Transverse colon (tissue), 4 donors: ENCODE results near the gene RAP1GAP2. TPM values are rescaled to one million over a fixed set of nuclear protein-coding genes. Genes with fewer than 3 reads are reported as not detected.

ENCODE experiments used
- DNase-seq: peaks from one replicate; pipeline ENCODE4 v3.0.0-alpha.2; 2019
- H3K27ac ChIP-seq, 4 donors: fragments of 200-600 bp; sonication (generic); 2 replicates each; pipeline ENCODE4 v1.5.1; 2016 to 2018; ENCODE audit warnings: inconsistent platforms in 4 of 4
- H3K27me3 ChIP-seq: fragments of 200-600 bp; sonication (generic); 2 replicates; pipeline ENCODE4 v1.5.1; 2017; ENCODE audit warnings: inconsistent platforms
- H3K36me3 ChIP-seq, 4 donors: fragments of 200-600 bp; sonication (generic); 2 replicates each; pipeline ENCODE4 v1.5.1; 2017 to 2019; ENCODE audit warnings: inconsistent platforms in 4 of 4
- H3K4me1 ChIP-seq, 4 donors: fragments of 200-600 bp; sonication (generic); 2 replicates each; pipeline ENCODE4 v1.5.1; 2017 to 2020; ENCODE audit warnings: inconsistent platforms in 4 of 4
- H3K4me3 ChIP-seq, 4 donors: fragments of 200-600 bp; sonication (generic); 1 replicate in 1 of 4; 2 replicates in 3 of 4; pipeline versions ENCODE4 v1.5.1 to v1.6.1; 2017 to 2019; ENCODE audit warnings: inconsistent platforms in 4 of 4
- H3K9me3 ChIP-seq, 2 donors: fragments of 200-600 bp; sonication (generic); 2 replicates each; pipeline ENCODE4 v1.5.1; 2017 to 2019; ENCODE audit warnings: inconsistent platforms in 2 of 2
- CTCF ChIP-seq, 5 experiments: fragments of 200-600 bp in 3 of 5; fragments of 450-650 bp in 2 of 5; sonication (generic) in 3 of 5; IDR thresholded peaks; 1 replicate in 2 of 5; 2 replicates in 3 of 5; pipeline ENCODE4 v1.5.1; 2016 to 2017; ENCODE audit warnings: antibody characterized with exemption in 5 of 5, inconsistent platforms in 3 of 5, mild to moderate bottlenecking in 2 of 5, moderate library complexity in 1 of 5
- EP300 ChIP-seq: sonication (generic); formaldehyde crosslinking; IDR thresholded peaks from one replicate; pipeline ENCODE4 v1.6.1; 2017; ENCODE audit warnings: antibody characterized with exemption, low read depth
- POLR2A ChIP-seq: fragments of 450-650 bp; IDR thresholded peaks from one replicate; pipeline ENCODE4 v1.6.1; 2016; ENCODE audit warnings: antibody characterized with exemption, mild to moderate bottlenecking, moderate library complexity
- POLR2AphosphoS5 ChIP-seq, 3 donors: sonication (generic); formaldehyde crosslinking; IDR thresholded peaks; one replicate each; pipeline ENCODE4 v1.6.1; 2016; ENCODE audit warnings: antibody characterized with exemption in 3 of 3
- WGBS, 2 donors: methylation state at CpG; one replicate each; pipeline ENCODE4 v1.1.5; 2018; ENCODE audit warnings: low coverage in 1 of 2; 5-methylcytosine and 5-hydroxymethylcytosine counted together
- in situ Hi-C, 4 donors: fragments of 200-750 bp; cut with MboI; loops; one replicate each; pipeline versions ENCODE4 v1.15.0 to v1.15.1; 2017; ENCODE audit warnings: low sequenced_read_pairs in 3 of 4, low pct_ligation_motif_present in 1 of 4, low pct_unique_long_range_greater_than_20kb in 1 of 4
- intact Hi-C: fragments of 100-400 bp; cut with DNase I; formaldehyde crosslinking; loops from one replicate; pipeline ENCODE4 v1.15.1; 2023; ENCODE audit warnings: low total_unique reads
- total RNA-seq, 4 donors: library from RNA; depleted of rRNA; stranded (reverse); fragments of >200 nt; gene quantifications; one replicate each; pipeline ENCODE4 v1.1.0, GENCODE V29; 2016

The RAP1GAP2 gene
- total RNA-seq, 4 donors from 2014 or later = 23.0 to 39.6 (median 33.9) TPM

GRCh38 chr17:2881295-2881694 lies 85.1 kb downstream of the RAP1GAP2 start:
- no peak overlapping the region for H3K27ac ChIP-seq
- H3K36me3 ChIP-seq = no peaks in the 10 kb centered on the region
- intact Hi-C loops = no loop called here
- H3K4me1 ChIP-seq = peaks cover 0 to 4% (median 0%) of the 10 kb centered on the region in 4 donors
- no peaks in the 10 kb centered on the region for H3K9me3 ChIP-seq
- H3K4me3 ChIP-seq = no peak overlapping the region
- DNase-seq = no peak
- 91 to 92% methylated on average over 3 to 5 of the region's 5 CpGs for WGBS, 2 donors
- in situ Hi-C loops = no loop called here
- H3K27me3 ChIP-seq = no peaks in the 10 kb centered on the region
- TF ChIP-seq POLR2AphosphoS5 (IDR thresholded peaks at IDR 0.05) = no peak

- intact Hi-C loops = no loop called here
- peaks cover 0 to 4% (median 0%) of the 10 kb centered on the region in 4 donors for H3K4me1 ChIP-seq
- no peaks in the 10 kb centered on the region for H3K36me3 ChIP-seq
- no peak overlapping the region for H3K4me3 ChIP-seq
- in situ Hi-C loops = no loop called here
- no peaks in the 10 kb centered on the region for H3K9me3 ChIP-seq
- no peak for DNase-seq
- H3K27me3 ChIP-seq = no peaks in the 10 kb centered on the region
- WGBS, 2 donors = 60 to 69% methylated on average over 1 to 8 of the region's 10 CpGs
- TF ChIP-seq EP300 = no peak
- no peak for TF ChIP-seq POLR2A
- no peak for TF ChIP-seq CTCF (IDR thresholded peaks at IDR 0.05)
- no peak for TF ChIP-seq POLR2AphosphoS5 (IDR thresholded peaks at IDR 0.05)
- no peak overlapping the region for H3K27ac ChIP-seq
These were observed 87.4 kb downstream of the RAP1GAP2 start for GRCh38 chr17:2883544-2884213.

- Histone ChIP-seq H3K27me3 (no peaks in the 10 kb centered on the region), H3K27ac (no peak overlapping the region), H3K4me1 (peaks cover 0 to 7% (median 2%) of the 10 kb centered on the region in 4 donors), H3K9me3 (no peaks in the 10 kb centered on the region), H3K4me3 (no peak overlapping the region), H3K36me3 (no peaks in the 10 kb centered on the region)
- intact Hi-C loops (no loop called here), in situ Hi-C loops (no loop called here)
- 89% methylated on average over 9 of the region's 9 CpGs; no CpG with 5 or more reads in 1 of the 2 donors for WGBS, 2 donors
- no peak for DNase-seq
- TF ChIP-seq CTCF (IDR thresholded peaks at IDR 0.05) (no peak), POLR2AphosphoS5 (IDR thresholded peaks at IDR 0.05) (no peak), POLR2A (no peak), EP300 (no peak)
These were observed 89.5 kb downstream of the RAP1GAP2 start for GRCh38 chr17:2885733-2886132.

- Histone ChIP-seq H3K27me3 (no peaks in the 10 kb centered on the region), H3K4me3 (no peak overlapping the region), H3K27ac (no peak overlapping the region), H3K4me1 (peaks cover 0 to 25% (median 13%) of the 10 kb centered on the region in 4 donors), H3K9me3 (no peaks in the 10 kb centered on the region), H3K36me3 (no peaks in the 10 kb centered on the region)
- intact Hi-C loops = no loop called here
- 75 to 77% methylated on average over 6 to 9 of the region's 9 CpGs for WGBS, 2 donors
- in situ Hi-C loops = no loop called here
- DNase-seq = no peak
- TF ChIP-seq POLR2A = no peak
- TF ChIP-seq CTCF (IDR thresholded peaks at IDR 0.05) = no peak
- no peak for TF ChIP-seq POLR2AphosphoS5 (IDR thresholded peaks at IDR 0.05)
- no peak for TF ChIP-seq EP300
These were observed 92.1 kb downstream of the RAP1GAP2 start for GRCh38 chr17:2888326-2888725.
